Measurements from ENCODE around the gene KIAA0753.

DNA sequence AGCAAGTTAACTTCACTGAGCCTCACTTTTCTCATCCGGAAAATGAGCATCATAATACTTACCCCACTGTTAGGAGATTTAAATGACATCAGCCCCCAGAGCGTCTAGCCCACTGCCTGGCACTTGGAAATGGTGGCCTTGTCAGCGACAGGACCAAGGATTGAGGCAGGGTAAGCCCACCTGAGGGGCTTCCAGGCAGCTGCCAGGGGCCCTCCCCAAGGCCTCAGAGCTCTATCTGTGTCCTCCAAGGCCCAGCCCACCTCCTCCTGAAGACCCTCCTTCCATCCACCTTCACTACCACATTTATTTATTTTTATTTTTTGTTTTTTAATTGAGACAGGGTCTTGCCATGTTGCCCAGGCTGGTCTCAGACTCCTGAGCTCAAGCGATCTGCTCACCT lies 97.9 kb downstream of the KIAA0753 start:
- TF ChIP-seq, protein P1, sequence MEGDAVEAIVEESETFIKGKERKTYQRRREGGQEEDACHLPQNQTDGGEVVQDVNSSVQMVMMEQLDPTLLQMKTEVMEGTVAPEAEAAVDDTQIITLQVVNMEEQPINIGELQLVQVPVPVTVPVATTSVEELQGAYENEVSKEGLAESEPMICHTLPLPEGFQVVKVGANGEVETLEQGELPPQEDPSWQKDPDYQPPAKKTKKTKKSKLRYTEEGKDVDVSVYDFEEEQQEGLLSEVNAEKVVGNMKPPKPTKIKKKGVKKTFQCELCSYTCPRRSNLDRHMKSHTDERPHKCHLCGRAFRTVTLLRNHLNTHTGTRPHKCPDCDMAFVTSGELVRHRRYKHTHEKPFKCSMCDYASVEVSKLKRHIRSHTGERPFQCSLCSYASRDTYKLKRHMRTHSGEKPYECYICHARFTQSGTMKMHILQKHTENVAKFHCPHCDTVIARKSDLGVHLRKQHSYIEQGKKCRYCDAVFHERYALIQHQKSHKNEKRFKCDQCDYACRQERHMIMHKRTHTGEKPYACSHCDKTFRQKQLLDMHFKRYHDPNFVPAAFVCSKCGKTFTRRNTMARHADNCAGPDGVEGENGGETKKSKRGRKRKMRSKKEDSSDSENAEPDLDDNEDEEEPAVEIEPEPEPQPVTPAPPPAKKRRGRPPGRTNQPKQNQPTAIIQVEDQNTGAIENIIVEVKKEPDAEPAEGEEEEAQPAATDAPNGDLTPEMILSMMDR (IDR thresholded peaks at IDR 0.05), result no peak
- TF ChIP-seq POLR2A (IDR thresholded peaks at IDR 0.05), result no peak
- no peak for TF ChIP-seq EP300 (IDR thresholded peaks at IDR 0.05)
